ENCODE measurements around the gene DNAH12. TPM values are rescaled to one million over a fixed set of nuclear protein-coding genes. Genes with fewer than 3 reads are reported as not detected.

Gene DNAH12
- total and polyA plus RNA-seq, 10 of the 15 experiments (the other 5 are each of a cell fraction or from before 2014, with no cell fraction given) = under 0.01 to 0.35 (median 0.08) TPM

DNA sequence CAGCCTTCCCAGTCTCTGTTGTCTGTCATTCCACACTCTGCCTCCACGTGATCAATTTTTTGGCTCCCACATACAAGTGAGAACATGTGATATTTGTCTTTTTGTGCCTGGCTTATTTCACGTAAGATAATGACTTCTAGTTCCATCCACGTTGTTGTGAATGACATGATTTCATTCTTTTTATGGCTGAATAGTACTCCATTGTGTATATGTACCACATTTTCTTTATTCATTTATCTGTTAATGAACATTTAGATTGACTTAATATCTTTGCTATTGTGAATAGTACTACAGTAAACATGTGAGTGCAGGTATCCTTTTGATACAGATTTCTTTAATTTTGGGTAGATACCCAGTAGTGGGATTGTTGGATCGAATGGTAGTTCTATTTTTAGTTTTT is 283.0 kb downstream of the DNAH12 start (continued):
- no peak for TF ChIP-seq ZNF384 (IDR thresholded peaks at IDR 0.05; ENCODE audit: borderline replicate concordance, low read depth, low read length)

DNA sequence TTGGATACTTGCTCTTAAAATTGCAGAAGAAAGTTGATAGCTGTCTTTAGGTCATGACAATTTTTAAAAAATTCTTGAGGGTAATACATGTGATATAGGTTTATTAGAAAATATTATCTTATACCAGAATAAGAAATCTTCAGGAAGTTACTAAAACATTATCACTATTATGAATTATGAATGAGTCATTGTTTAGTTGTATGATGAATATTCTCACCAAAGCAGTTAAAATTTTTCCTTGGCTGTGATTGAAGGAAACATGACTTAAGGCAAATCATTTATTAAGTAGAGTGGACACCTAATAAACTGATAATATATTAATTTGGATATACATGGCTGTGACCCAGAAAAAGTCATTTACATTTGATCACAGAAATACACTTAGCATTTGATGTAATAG is 286.5 kb downstream of the DNAH12 start:
- Histone ChIP-seq H3K4me1 (ENCODE audit: control insufficient read depth, insufficient read depth, low read length) (no peaks in the 10 kb centered on the region), H4K20me1 (ENCODE audit: control insufficient read depth, insufficient read depth) (no peaks in the 10 kb centered on the region), H3K27ac (ENCODE audit: control insufficient read depth, insufficient read depth) (no peak overlapping the region), H2AFZ (ENCODE audit: control insufficient read depth, low read depth, low read length) (no peak overlapping the region), H3K4me3 (no peak overlapping the region), H3K4me2 (ENCODE audit: control insufficient read depth, insufficient read depth) (no peak overlapping the region), H3K9ac (ENCODE audit: control insufficient read depth, insufficient read depth, low read length) (no peak overlapping the region), H3K79me2 (ENCODE audit: control insufficient read depth, insufficient read depth, low read length) (no peaks in the 10 kb centered on the region), H3K9me3 (replicated peaks; ENCODE audit: control insufficient read depth, insufficient read depth, low read length) (no peaks in the 10 kb centered on the region), H3K36me3 (ENCODE audit: control insufficient read depth in 2 of 2, insufficient read depth in 2 of 2, low read length in 1 of 2) (peaks cover 6 to 21% of the 10 kb centered on the region in 2 experiments), H3K27me3 (replicated peaks in 1 of 2; ENCODE audit: control insufficient read depth in 2 of 2, insufficient read depth in 2 of 2, low read length in 1 of 2) (no peaks in the 10 kb centered on the region)
- ChIA-PET CTCF (interaction anchor here (1.6 kb wide), 1 partner anchor 11 kb away, joined by 3 read pairs; no protein-coding TSS in a partner anchor), SMC1A (ENCODE audit: uncharacterized antibody, unreplicated experiment) (interaction anchor here (1.6 kb wide), 1 partner anchor 14 kb away, joined by 3 read pairs; no protein-coding TSS in a partner anchor), POLR2A (no interaction called here), RAD21 (ENCODE audit: unreplicated experiment) (interaction anchor here (0.6 kb wide), 1 partner anchor 567 kb away, joined by 3 read pairs; no protein-coding TSS in a partner anchor)
- DNase-seq (ENCODE audit: low read depth, low spot score) (no peak), ATAC-seq (no peak), FAIRE-seq (no peak)
- in situ Hi-C loops (cut with MboI) = no loop called here
- BruUV-seq (replicated peaks) = no TSS peak
- intact Hi-C loops (cut with micrococcal nuclease; ENCODE audit: unreplicated experiment) = no loop called here
- TF ChIP-seq, protein P1, sequence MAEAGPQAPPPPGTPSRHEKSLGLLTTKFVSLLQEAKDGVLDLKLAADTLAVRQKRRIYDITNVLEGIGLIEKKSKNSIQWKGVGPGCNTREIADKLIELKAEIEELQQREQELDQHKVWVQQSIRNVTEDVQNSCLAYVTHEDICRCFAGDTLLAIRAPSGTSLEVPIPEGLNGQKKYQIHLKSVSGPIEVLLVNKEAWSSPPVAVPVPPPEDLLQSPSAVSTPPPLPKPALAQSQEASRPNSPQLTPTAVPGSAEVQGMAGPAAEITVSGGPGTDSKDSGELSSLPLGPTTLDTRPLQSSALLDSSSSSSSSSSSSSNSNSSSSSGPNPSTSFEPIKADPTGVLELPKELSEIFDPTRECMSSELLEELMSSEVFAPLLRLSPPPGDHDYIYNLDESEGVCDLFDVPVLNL (IDR thresholded peaks at IDR 0.05; ENCODE audit: low read depth, low read length) = no peak
- no peak for TF ChIP-seq BACH1 (IDR thresholded peaks at IDR 0.05; ENCODE audit: borderline replicate concordance)
- no peak for TF ChIP-seq POU2F2 (IDR thresholded peaks at IDR 0.05; ENCODE audit: borderline replicate concordance, low read depth, low read length)
- no peak for TF ChIP-seq TARDBP (IDR thresholded peaks at IDR 0.05; ENCODE audit: borderline replicate concordance)
- TF ChIP-seq POLR2AphosphoS2 (IDR thresholded peaks at IDR 0.05; ENCODE audit: low read depth, low read length) = no peak
- TF ChIP-seq, protein P2, sequence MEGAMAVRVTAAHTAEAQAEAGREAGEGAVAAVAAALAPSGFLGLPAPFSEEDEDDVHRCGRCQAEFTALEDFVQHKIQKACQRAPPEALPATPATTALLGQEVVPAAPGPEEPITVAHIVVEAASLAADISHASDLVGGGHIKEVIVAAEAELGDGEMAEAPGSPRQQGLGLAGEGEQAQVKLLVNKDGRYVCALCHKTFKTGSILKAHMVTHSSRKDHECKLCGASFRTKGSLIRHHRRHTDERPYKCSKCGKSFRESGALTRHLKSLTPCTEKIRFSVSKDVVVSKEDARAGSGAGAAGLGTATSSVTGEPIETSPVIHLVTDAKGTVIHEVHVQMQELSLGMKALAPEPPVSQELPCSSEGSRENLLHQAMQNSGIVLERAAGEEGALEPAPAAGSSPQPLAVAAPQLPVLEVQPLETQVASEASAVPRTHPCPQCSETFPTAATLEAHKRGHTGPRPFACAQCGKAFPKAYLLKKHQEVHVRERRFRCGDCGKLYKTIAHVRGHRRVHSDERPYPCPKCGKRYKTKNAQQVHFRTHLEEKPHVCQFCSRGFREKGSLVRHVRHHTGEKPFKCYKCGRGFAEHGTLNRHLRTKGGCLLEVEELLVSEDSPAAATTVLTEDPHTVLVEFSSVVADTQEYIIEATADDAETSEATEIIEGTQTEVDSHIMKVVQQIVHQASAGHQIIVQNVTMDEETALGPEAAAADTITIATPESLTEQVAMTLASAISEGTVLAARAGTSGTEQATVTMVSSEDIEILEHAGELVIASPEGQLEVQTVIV (IDR thresholded peaks at IDR 0.05; ENCODE audit: borderline replicate concordance, partially characterized antibody) = no peak
- TF ChIP-seq CHD1 (IDR thresholded peaks at IDR 0.05; ENCODE audit: low read depth, low read length) = no peak
- TF ChIP-seq, protein P3, sequence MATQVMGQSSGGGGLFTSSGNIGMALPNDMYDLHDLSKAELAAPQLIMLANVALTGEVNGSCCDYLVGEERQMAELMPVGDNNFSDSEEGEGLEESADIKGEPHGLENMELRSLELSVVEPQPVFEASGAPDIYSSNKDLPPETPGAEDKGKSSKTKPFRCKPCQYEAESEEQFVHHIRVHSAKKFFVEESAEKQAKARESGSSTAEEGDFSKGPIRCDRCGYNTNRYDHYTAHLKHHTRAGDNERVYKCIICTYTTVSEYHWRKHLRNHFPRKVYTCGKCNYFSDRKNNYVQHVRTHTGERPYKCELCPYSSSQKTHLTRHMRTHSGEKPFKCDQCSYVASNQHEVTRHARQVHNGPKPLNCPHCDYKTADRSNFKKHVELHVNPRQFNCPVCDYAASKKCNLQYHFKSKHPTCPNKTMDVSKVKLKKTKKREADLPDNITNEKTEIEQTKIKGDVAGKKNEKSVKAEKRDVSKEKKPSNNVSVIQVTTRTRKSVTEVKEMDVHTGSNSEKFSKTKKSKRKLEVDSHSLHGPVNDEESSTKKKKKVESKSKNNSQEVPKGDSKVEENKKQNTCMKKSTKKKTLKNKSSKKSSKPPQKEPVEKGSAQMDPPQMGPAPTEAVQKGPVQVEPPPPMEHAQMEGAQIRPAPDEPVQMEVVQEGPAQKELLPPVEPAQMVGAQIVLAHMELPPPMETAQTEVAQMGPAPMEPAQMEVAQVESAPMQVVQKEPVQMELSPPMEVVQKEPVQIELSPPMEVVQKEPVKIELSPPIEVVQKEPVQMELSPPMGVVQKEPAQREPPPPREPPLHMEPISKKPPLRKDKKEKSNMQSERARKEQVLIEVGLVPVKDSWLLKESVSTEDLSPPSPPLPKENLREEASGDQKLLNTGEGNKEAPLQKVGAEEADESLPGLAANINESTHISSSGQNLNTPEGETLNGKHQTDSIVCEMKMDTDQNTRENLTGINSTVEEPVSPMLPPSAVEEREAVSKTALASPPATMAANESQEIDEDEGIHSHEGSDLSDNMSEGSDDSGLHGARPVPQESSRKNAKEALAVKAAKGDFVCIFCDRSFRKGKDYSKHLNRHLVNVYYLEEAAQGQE (IDR thresholded peaks at IDR 0.05; ENCODE audit: low read depth, low read length) = no peak
- TF ChIP-seq SMC3 (IDR thresholded peaks at IDR 0.05; ENCODE audit: borderline replicate concordance, low read length) = no peak
- TF ChIP-seq, protein P4, sequence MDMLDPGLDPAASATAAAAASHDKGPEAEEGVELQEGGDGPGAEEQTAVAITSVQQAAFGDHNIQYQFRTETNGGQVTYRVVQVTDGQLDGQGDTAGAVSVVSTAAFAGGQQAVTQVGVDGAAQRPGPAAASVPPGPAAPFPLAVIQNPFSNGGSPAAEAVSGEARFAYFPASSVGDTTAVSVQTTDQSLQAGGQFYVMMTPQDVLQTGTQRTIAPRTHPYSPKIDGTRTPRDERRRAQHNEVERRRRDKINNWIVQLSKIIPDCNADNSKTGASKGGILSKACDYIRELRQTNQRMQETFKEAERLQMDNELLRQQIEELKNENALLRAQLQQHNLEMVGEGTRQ (IDR thresholded peaks at IDR 0.05; ENCODE audit: borderline replicate concordance, low read depth, low read length) = no peak
- TF ChIP-seq YY1 (IDR thresholded peaks at IDR 0.05; ENCODE audit: low read depth, low read length) = no peak
- no peak for TF ChIP-seq RB1 (IDR thresholded peaks at IDR 0.05; ENCODE audit: borderline replicate concordance)
- no peak for TF ChIP-seq STAT1 (conservative IDR thresholded peaks at IDR 0.05)
- TF ChIP-seq POLR2AphosphoS5 (IDR thresholded peaks at IDR 0.05; ENCODE audit: low read length) = no peak
- TF ChIP-seq ZNF217 (IDR thresholded peaks at IDR 0.05) = no peak
